Measurements from ENCODE around the gene SYNCRIP. TPM values are rescaled to one million over a fixed set of nuclear protein-coding genes. Genes with fewer than 3 reads are reported as not detected.
"Not testable (repeated sequence)": the region's sequence is repeated elsewhere in the genome, so short reads cannot be mapped to it uniquely, and the experiment has no call there.

The SYNCRIP gene
- polyA plus RNA-seq, 2 donors, result 34.2 to 56.3 TPM

DNA sequence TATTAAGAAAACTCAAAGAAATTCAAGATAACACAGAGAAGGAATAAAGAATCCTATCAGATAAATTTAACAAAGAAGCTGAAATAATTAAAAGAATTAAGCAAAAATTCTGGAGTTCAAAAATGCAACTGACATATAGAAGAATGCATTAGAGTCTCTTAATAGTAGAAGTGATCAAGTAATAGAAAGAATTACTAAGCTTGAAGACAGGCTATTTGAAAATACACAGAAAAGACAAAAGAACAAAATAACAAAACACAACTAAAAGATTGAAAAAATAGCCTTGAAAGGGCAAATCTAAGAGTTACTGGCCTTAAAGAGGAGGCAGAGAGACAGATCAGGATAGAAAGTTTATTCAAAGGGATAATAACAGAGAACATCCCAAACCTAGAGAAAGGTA lies 61.1 kb downstream of the SYNCRIP start:
- H3K4me1 ChIP-seq (ENCODE audit: control insufficient read depth in 2 of 2, insufficient read depth in 2 of 2, low read length in 1 of 2), result no peaks in the 10 kb centered on the region
- H3K36me3 ChIP-seq (ENCODE audit: control insufficient read depth in 2 of 2, insufficient read depth in 2 of 2, low read length in 1 of 2), result no peaks in the 10 kb centered on the region
- H3K27me3 ChIP-seq (ENCODE audit: control insufficient read depth in 1 of 2, insufficient read depth in 2 of 2, low read length in 2 of 2), result no peaks in the 10 kb centered on the region
- H3K4me3 ChIP-seq (ENCODE audit: low read depth in 1 of 2, low read length in 2 of 2), result no peak overlapping the region
- no peaks in the 10 kb centered on the region for H3K9me3 ChIP-seq (ENCODE audit: control insufficient read depth in 2 of 2, insufficient read depth in 1 of 2, low read depth in 1 of 2, low read length in 1 of 2)
- no peak overlapping the region for H3K27ac ChIP-seq (ENCODE audit: low read depth in 2 of 2, low read length in 1 of 2)

- Histone ChIP-seq H3K9me3 (ENCODE audit: control insufficient read depth in 2 of 2, insufficient read depth in 1 of 2, low read depth in 1 of 2, low read length in 1 of 2) (no peaks in the 10 kb centered on the region), H3K4me3 (ENCODE audit: low read depth in 1 of 2, low read length in 2 of 2) (no peak overlapping the region), H3K27me3 (ENCODE audit: control insufficient read depth in 1 of 2, insufficient read depth in 2 of 2, low read length in 2 of 2) (no peaks in the 10 kb centered on the region), H3K27ac (ENCODE audit: low read depth in 2 of 2, low read length in 1 of 2) (no peak overlapping the region), H3K4me1 (ENCODE audit: control insufficient read depth in 2 of 2, insufficient read depth in 2 of 2, low read length in 1 of 2) (no peaks in the 10 kb centered on the region), H3K36me3 (ENCODE audit: control insufficient read depth in 2 of 2, insufficient read depth in 2 of 2, low read length in 1 of 2) (no peaks in the 10 kb centered on the region)
- 88 to 90% methylated on average over 1 of the region's 1 CpG for WGBS, 2 donors
Measured at GRCh38 chr6:85580878-85581267, 61.8 kb downstream of the SYNCRIP start.

DNA sequence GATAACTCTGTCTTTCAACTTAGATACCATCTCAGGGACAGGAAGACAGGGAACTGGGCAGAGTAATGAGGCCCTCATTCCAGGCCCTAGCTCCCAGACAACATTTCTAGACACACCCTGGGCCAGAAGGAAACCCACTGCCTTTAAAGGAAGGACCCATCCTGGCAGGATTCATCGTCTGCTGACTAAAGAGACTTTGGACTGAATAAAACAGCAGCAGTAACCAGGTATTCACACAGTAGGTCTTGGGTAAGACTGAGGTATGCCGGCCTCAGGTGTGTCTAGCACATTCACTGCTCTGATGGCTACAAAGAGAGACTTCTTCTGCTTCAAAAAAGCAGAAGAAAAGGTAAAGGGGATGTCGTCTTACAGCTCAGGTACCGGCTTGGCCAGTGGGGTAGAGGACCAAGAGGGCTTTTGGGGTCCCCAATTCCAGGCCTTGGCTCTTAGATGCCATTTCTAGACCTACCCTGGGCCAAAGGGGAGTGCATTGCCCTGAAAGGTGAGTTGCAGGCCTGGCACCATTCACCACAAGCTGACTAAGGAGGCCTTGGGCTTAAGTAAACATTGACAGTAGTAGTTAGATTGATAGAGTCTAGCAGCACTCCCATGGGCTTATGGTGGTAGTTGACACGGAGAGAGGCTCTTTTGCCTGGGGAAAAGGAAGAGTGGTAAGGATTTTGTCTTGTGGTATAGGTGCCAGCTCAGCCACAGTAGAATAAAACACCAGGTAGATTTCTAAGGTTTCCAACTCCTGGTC lies 62.4 kb downstream of the SYNCRIP start:
- Histone ChIP-seq H3K4me3 (ENCODE audit: low read depth in 1 of 2, low read length in 2 of 2) (no peak overlapping the region), H3K27ac (ENCODE audit: low read depth in 2 of 2, low read length in 1 of 2) (no peak overlapping the region), H3K4me1 (ENCODE audit: control insufficient read depth in 2 of 2, insufficient read depth in 2 of 2, low read length in 1 of 2) (no peaks in the 10 kb centered on the region), H3K36me3 (ENCODE audit: control insufficient read depth in 2 of 2, insufficient read depth in 2 of 2, low read length in 1 of 2) (no peaks in the 10 kb centered on the region), H3K9me3 (ENCODE audit: control insufficient read depth in 2 of 2, insufficient read depth in 1 of 2, low read depth in 1 of 2, low read length in 1 of 2) (no peaks in the 10 kb centered on the region), H3K27me3 (ENCODE audit: control insufficient read depth in 1 of 2, insufficient read depth in 2 of 2, low read length in 2 of 2) (no peaks in the 10 kb centered on the region)
- 77 to 82% methylated on average over 5 of the region's 5 CpGs for WGBS, 2 donors

- H3K4me3 ChIP-seq (ENCODE audit: low read depth in 1 of 2, low read length in 2 of 2), result no peak overlapping the region
- no peaks in the 10 kb centered on the region for H3K4me1 ChIP-seq (ENCODE audit: control insufficient read depth in 2 of 2, insufficient read depth in 2 of 2, low read length in 1 of 2)
- no peaks in the 10 kb centered on the region for H3K27me3 ChIP-seq (ENCODE audit: control insufficient read depth in 1 of 2, insufficient read depth in 2 of 2, low read length in 2 of 2)
- no peaks in the 10 kb centered on the region for H3K9me3 ChIP-seq (ENCODE audit: control insufficient read depth in 2 of 2, insufficient read depth in 1 of 2, low read depth in 1 of 2, low read length in 1 of 2)
- WGBS, 2 donors, result 82 to 85% methylated on average over 4 of the region's 4 CpGs
- H3K36me3 ChIP-seq (ENCODE audit: control insufficient read depth in 2 of 2, insufficient read depth in 2 of 2, low read length in 1 of 2), result no peaks in the 10 kb centered on the region
- no peak overlapping the region for H3K27ac ChIP-seq (ENCODE audit: low read depth in 2 of 2, low read length in 1 of 2)
Measured at GRCh38 chr6:85579581-85579980, 63.1 kb downstream of the SYNCRIP start.

DNA sequence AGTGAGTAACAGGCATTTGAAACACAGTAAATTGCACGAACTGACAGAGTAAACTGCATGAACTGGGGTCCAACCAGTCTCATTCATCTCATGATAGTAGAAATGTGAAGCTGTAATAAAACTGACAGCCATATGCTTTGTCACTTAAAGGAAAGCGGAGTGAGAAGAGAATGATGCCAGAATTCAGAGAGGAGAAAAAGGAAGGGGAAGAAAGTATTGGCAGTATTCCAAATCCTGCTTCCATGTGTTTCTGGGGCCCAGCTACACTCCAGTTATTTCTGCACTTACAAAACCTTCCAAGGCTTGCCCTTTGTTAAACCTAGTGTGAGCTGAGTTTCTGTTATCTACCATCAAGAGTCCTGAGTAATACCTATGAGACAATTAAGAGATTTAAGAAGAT lies 66.2 kb downstream of the SYNCRIP start:
- 77 to 82% methylated on average over 2 of the region's 2 CpGs for WGBS, 2 donors
- H3K27ac ChIP-seq (ENCODE audit: low read depth in 2 of 2, low read length in 1 of 2), result no peak overlapping the region
- H3K4me3 ChIP-seq (ENCODE audit: low read depth in 1 of 2, low read length in 2 of 2), result no peak overlapping the region

GRCh38 chr6:85574932-85575598 lies 67.6 kb downstream of the SYNCRIP start:
- Histone ChIP-seq H3K9me3 (ENCODE audit: control insufficient read depth in 2 of 2, insufficient read depth in 1 of 2, low read depth in 1 of 2, low read length in 1 of 2) (no peaks in the 10 kb centered on the region), H3K4me1 (ENCODE audit: control insufficient read depth in 2 of 2, insufficient read depth in 2 of 2, low read length in 1 of 2) (no peaks in the 10 kb centered on the region), H3K4me3 (ENCODE audit: low read depth in 1 of 2, low read length in 2 of 2) (no peak overlapping the region), H3K27me3 (ENCODE audit: control insufficient read depth in 1 of 2, insufficient read depth in 2 of 2, low read length in 2 of 2) (no peaks in the 10 kb centered on the region), H3K36me3 (ENCODE audit: control insufficient read depth in 2 of 2, insufficient read depth in 2 of 2, low read length in 1 of 2) (no peaks in the 10 kb centered on the region), H3K27ac (ENCODE audit: low read depth in 2 of 2, low read length in 1 of 2) (no peak overlapping the region)

More for the DNA sequence above, 66.2 kb downstream of the SYNCRIP start:
- Histone ChIP-seq H3K9me3 (ENCODE audit: control insufficient read depth in 2 of 2, insufficient read depth in 1 of 2, low read depth in 1 of 2, low read length in 1 of 2) (no peaks in the 10 kb centered on the region), H3K4me1 (ENCODE audit: control insufficient read depth in 2 of 2, insufficient read depth in 2 of 2, low read length in 1 of 2) (no peaks in the 10 kb centered on the region), H3K27me3 (ENCODE audit: control insufficient read depth in 1 of 2, insufficient read depth in 2 of 2, low read length in 2 of 2) (no peaks in the 10 kb centered on the region), H3K36me3 (ENCODE audit: control insufficient read depth in 2 of 2, insufficient read depth in 2 of 2, low read length in 1 of 2) (no peaks in the 10 kb centered on the region)

- H3K27ac ChIP-seq (ENCODE audit: low read depth in 2 of 2, low read length in 1 of 2), result no peak overlapping the region
- no peaks in the 10 kb centered on the region for H3K4me1 ChIP-seq (ENCODE audit: control insufficient read depth in 2 of 2, insufficient read depth in 2 of 2, low read length in 1 of 2)
- no peaks in the 10 kb centered on the region for H3K27me3 ChIP-seq (ENCODE audit: control insufficient read depth in 1 of 2, insufficient read depth in 2 of 2, low read length in 2 of 2)
- no peaks in the 10 kb centered on the region for H3K36me3 ChIP-seq (ENCODE audit: control insufficient read depth in 2 of 2, insufficient read depth in 2 of 2, low read length in 1 of 2)
- no peaks in the 10 kb centered on the region for H3K9me3 ChIP-seq (ENCODE audit: control insufficient read depth in 2 of 2, insufficient read depth in 1 of 2, low read depth in 1 of 2, low read length in 1 of 2)
- no peak overlapping the region for H3K4me3 ChIP-seq (ENCODE audit: low read depth in 1 of 2, low read length in 2 of 2)
Measured at GRCh38 chr6:85569323-85569722, 73.4 kb downstream of the SYNCRIP start.

DNA sequence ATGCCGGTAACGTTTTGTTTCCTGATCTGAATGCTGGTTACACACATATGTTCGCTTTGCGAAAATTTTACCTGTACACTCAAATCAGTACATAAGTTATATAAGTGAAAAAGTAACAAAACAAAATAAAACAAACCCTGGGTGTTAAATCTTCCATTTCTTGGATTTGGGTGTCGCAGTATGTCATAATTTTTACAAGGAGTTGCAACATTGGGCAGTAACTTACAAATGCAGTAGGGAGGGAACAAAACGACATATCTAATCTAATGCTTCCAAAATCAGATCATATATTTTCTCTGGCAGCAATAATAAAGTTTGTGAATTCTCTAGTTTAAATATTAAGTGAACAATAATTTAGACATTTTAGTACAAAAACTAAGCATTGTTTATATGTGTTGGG lies 74.3 kb downstream of the SYNCRIP start:
- WGBS, 2 donors, result 90 to 94% methylated on average over 6 of the region's 6 CpGs
- Histone ChIP-seq H3K27ac (ENCODE audit: low read depth in 2 of 2, low read length in 1 of 2) (no peak overlapping the region), H3K9me3 (ENCODE audit: control insufficient read depth in 2 of 2, insufficient read depth in 1 of 2, low read depth in 1 of 2, low read length in 1 of 2) (no peaks in the 10 kb centered on the region), H3K4me1 (ENCODE audit: control insufficient read depth in 2 of 2, insufficient read depth in 2 of 2, low read length in 1 of 2) (no peaks in the 10 kb centered on the region), H3K4me3 (ENCODE audit: low read depth in 1 of 2, low read length in 2 of 2) (no peak overlapping the region), H3K36me3 (ENCODE audit: control insufficient read depth in 2 of 2, insufficient read depth in 2 of 2, low read length in 1 of 2) (no peaks in the 10 kb centered on the region), H3K27me3 (ENCODE audit: control insufficient read depth in 1 of 2, insufficient read depth in 2 of 2, low read length in 2 of 2) (no peaks in the 10 kb centered on the region)

DNA sequence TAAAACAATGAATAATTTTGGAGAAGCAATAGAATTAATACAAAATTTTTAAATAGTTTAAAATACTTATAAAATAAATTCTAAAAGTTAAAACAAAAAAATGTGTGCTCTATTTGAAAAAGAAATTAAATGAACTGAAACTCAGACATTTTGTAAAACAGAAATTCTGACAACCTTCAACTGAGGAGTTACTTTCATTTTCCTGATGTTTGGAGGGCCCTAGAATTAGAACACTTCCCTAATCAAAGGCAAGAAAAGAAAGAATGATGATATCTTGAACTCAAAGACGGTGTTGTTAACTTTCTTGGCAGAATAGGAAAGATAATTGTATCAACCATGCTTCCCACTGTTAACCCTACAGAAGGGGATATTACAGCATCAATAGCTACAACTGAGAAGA lies 77.0 kb downstream of the SYNCRIP start:
- H3K36me3 ChIP-seq (ENCODE audit: control insufficient read depth in 2 of 2, insufficient read depth in 2 of 2, low read length in 1 of 2), result peaks cover 0 to 5% of the 10 kb centered on the region in 2 donors
- no peak overlapping the region for H3K4me3 ChIP-seq (ENCODE audit: low read depth in 1 of 2, low read length in 2 of 2)
- no peaks in the 10 kb centered on the region for H3K4me1 ChIP-seq (ENCODE audit: control insufficient read depth in 2 of 2, insufficient read depth in 2 of 2, low read length in 1 of 2)
- no peak overlapping the region for H3K27ac ChIP-seq (ENCODE audit: low read depth in 2 of 2, low read length in 1 of 2)
- no peaks in the 10 kb centered on the region for H3K27me3 ChIP-seq (ENCODE audit: control insufficient read depth in 1 of 2, insufficient read depth in 2 of 2, low read length in 2 of 2)
- H3K9me3 ChIP-seq (ENCODE audit: control insufficient read depth in 2 of 2, insufficient read depth in 1 of 2, low read depth in 1 of 2, low read length in 1 of 2), result no peaks in the 10 kb centered on the region
- 41 to 48% methylated on average over 1 of the region's 1 CpG for WGBS, 2 donors

DNA sequence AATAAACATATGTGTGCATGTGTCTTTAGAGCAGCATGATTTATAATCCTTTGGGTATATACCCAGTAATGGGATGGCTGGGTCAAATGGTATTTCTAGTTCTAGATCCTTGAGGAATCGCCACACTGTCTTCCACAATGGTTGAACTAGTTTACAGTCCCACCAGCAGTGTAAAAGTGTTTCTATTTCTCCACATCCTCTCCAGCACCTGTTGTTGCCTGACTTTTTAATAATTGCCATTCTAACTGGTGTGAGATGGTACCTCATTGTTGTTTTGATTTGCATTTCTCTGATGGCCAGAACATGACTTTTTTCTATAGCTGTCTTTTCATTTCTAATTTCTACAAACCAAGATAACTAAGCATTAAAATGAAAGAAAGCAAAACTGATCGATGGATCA lies 78.5 kb downstream of the SYNCRIP start:
- H3K4me1 ChIP-seq (ENCODE audit: control insufficient read depth in 2 of 2, insufficient read depth in 2 of 2, low read length in 1 of 2); H3K27me3 ChIP-seq (ENCODE audit: control insufficient read depth in 1 of 2, insufficient read depth in 2 of 2, low read length in 2 of 2); H3K27ac ChIP-seq (ENCODE audit: low read depth in 2 of 2, low read length in 1 of 2); H3K36me3 ChIP-seq (ENCODE audit: control insufficient read depth in 2 of 2, insufficient read depth in 2 of 2, low read length in 1 of 2); H3K9me3 ChIP-seq (ENCODE audit: control insufficient read depth in 2 of 2, insufficient read depth in 1 of 2, low read depth in 1 of 2, low read length in 1 of 2); H3K4me3 ChIP-seq (ENCODE audit: low read depth in 1 of 2, low read length in 2 of 2): not testable (repeated sequence)
- WGBS, 2 donors, result 98 to 99% methylated on average over 1 of the region's 2 CpGs
